ENCODE data around the gene KIT.

DNA sequence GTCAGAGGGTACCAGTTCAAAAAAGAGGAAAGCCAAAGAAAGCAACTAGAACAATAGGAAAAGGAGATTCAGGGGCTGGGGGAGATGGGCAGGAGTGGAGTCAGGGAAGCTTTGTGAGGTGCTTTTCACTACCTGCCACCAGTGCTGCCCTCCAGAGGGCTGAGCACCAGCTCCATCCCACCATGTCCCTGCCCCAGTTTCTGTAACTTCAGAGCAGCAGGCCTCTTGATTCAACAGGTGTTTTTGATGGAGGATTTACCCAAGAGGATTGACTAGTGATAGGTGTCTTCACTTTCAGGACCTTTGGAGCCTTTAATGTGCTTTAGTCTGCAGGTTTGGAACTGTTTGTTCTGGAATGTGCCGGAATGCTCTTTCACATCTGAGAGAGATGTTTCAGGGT is 12.1 kb downstream of the KIT start:
- TF ChIP-seq, protein P1, sequence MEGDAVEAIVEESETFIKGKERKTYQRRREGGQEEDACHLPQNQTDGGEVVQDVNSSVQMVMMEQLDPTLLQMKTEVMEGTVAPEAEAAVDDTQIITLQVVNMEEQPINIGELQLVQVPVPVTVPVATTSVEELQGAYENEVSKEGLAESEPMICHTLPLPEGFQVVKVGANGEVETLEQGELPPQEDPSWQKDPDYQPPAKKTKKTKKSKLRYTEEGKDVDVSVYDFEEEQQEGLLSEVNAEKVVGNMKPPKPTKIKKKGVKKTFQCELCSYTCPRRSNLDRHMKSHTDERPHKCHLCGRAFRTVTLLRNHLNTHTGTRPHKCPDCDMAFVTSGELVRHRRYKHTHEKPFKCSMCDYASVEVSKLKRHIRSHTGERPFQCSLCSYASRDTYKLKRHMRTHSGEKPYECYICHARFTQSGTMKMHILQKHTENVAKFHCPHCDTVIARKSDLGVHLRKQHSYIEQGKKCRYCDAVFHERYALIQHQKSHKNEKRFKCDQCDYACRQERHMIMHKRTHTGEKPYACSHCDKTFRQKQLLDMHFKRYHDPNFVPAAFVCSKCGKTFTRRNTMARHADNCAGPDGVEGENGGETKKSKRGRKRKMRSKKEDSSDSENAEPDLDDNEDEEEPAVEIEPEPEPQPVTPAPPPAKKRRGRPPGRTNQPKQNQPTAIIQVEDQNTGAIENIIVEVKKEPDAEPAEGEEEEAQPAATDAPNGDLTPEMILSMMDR (IDR thresholded peaks at IDR 0.05 in 2 of 3, conservative IDR thresholded peaks at IDR 0.05 in 1 of 3; ENCODE audit: control insufficient read depth in 2 of 3, extremely low read depth in 1 of 3, insufficient read depth in 1 of 3, low read depth in 3 of 3, low read length in 3 of 3): no peak
- no peak for TF ChIP-seq HDAC2 (IDR thresholded peaks at IDR 0.05)
- no peak for TF ChIP-seq POLR2A (IDR thresholded peaks at IDR 0.05; ENCODE audit: low read depth, low read length)
- TF ChIP-seq TCF7 (IDR thresholded peaks at IDR 0.05; ENCODE audit: borderline replicate concordance): no peak
- no peak for TF ChIP-seq NFIC (IDR thresholded peaks at IDR 0.05; ENCODE audit: low read depth, low read length)
- TF ChIP-seq KAT2A (conservative IDR thresholded peaks at IDR 0.05; ENCODE audit: control insufficient read depth, low read depth, low read length): no peak
- no peak for TF ChIP-seq POLR2AphosphoS2 (IDR thresholded peaks at IDR 0.05; ENCODE audit: low read depth, low read length)
- no peak for TF ChIP-seq CREM (IDR thresholded peaks at IDR 0.05; ENCODE audit: low read depth)
- TF ChIP-seq GABPA (IDR thresholded peaks at IDR 0.05; ENCODE audit: low read depth): no peak
- TF ChIP-seq RFX5 (IDR thresholded peaks at IDR 0.05; ENCODE audit: low read depth, low read length): no peak
- no peak for TF ChIP-seq EZH2 (IDR thresholded peaks at IDR 0.05; ENCODE audit: borderline replicate concordance, control insufficient read depth, low read depth, low read length)
- TF ChIP-seq EP300 (IDR thresholded peaks at IDR 0.05; ENCODE audit: borderline replicate concordance in 1 of 2, control insufficient read depth in 1 of 2, low read depth in 2 of 2, low read length in 2 of 2): no peak
- no peak for TF ChIP-seq MTA3 (IDR thresholded peaks at IDR 0.05; ENCODE audit: borderline replicate concordance, low read length)

All from GM12878 (cell line).